Measurements from ENCODE around the gene NKG7. TPM values are rescaled to one million over a fixed set of nuclear protein-coding genes. Genes with fewer than 3 reads are reported as not detected.

NKG7 gene
- not detected in 2 replicates for total RNA-seq

GRCh38 chr19:51372649-51373504 lies at the start of gene NKG7:
NKG7 (minus strand) TSS chr19:51372654; CDS start chr19:51372535, 119 bp downstream.

GRCh38 chr19:51417107-51417809 lies 44.8 kb upstream of the NKG7 start, which contains the start of gene SIGLEC10:
SIGLEC10 (minus strand) TSS chr19:51417642; CDS start chr19:51417581, 61 bp downstream.

GRCh38 chr19:51387924-51388389 lies 15.5 kb upstream of the NKG7 start, which contains the start of gene LIM2:
LIM2 (minus strand) TSS chr19:51387974; CDS start chr19:51387443, 531 bp downstream.

GRCh38 chr19:51368366-51369282 lies 3.8 kb downstream of the NKG7 start, which contains the start of gene CLDND2:
CLDND2 (minus strand) TSS chr19:51369003; CDS start chr19:51368577, 426 bp downstream.

GRCh38 chr19:51365965-51366388 lies 6.5 kb downstream of the NKG7 start, which contains the start of gene ETFB:
ETFB (minus strand) TSS chr19:51366388; CDS start chr19:51366326, 62 bp downstream.

GRCh38 chr19:51341976-51342580 lies 30.4 kb downstream of the NKG7 start, which contains the start of gene VSIG10L:
VSIG10L (minus strand) TSS chr19:51342139; CDS start chr19:51342124, 15 bp downstream.

Other genes with a start within 250 kb of the NKG7 start
- gene SIGLEC9, start 247.7 kb downstream of the NKG7 start, total RNA-seq: not detected in 2 replicates
- not detected in 2 replicates for gene SIGLEC7, start 230.4 kb downstream of the NKG7 start, total RNA-seq
- gene CD33, start 147.6 kb downstream of the NKG7 start, total RNA-seq: not detected in 2 replicates
- not detected in 2 replicates for gene SIGLECL1, start 121.6 kb downstream of the NKG7 start, total RNA-seq
- gene IGLON5, start 61.0 kb downstream of the NKG7 start, total RNA-seq: not detected in 2 replicates
- under 0.01 and 0.15 TPM in 2 replicates for gene VSIG10L, start 30.5 kb downstream of the NKG7 start, total RNA-seq
- gene ETFB, start 6.3 kb downstream of the NKG7 start, total RNA-seq: 86.7 and 119 TPM in 2 replicates
- gene CLDND2, start 3.7 kb downstream of the NKG7 start, total RNA-seq: not detected in 2 replicates
- gene LIM2, start 15.3 kb upstream of the NKG7 start, total RNA-seq: not detected in 2 replicates
- gene C19orf84, start 17.9 kb upstream of the NKG7 start, total RNA-seq: not detected in 2 replicates
- gene SIGLEC10, start 45.0 kb upstream of the NKG7 start, total RNA-seq: not detected in 2 replicates
- gene SIGLEC8, start 85.8 kb upstream of the NKG7 start, total RNA-seq: not detected in 2 replicates
- gene CEACAM18, start 105.9 kb upstream of the NKG7 start, total RNA-seq: not detected in 2 replicates
- gene SIGLEC12, start 129.1 kb upstream of the NKG7 start, total RNA-seq: not detected in 2 replicates
- not detected in 2 replicates for gene SIGLEC6, start 159.0 kb upstream of the NKG7 start, total RNA-seq
- 2.9 and 6.1 TPM in 2 replicates for gene ZNF175, start 198.6 kb upstream of the NKG7 start, total RNA-seq